Small intestine (tissue), 7 donors: ENCODE results near the gene STAT4. TPM values are rescaled to one million over a fixed set of nuclear protein-coding genes. Genes with fewer than 3 reads are reported as not detected.

Experiments
- DNase-seq, 2 donors: peaks; one replicate each; pipeline versions ENCODE4 v3.0.0 to v3.0.0-alpha.2; 2013
- FAIRE-seq: peaks from 2 replicates; lab custom pipeline; 2012; peaks lifted over from hg19 to GRCh38; lab: Jason Lieb, UNC
- H3K27ac ChIP-seq, 3 donors: one replicate each; pipeline ENCODE4 v1.5.1; 2013; ENCODE audit warnings: low read length in 2 of 3, mild to moderate bottlenecking in 2 of 3, control low read depth in 1 of 3, inconsistent platforms in 1 of 3, low read depth in 1 of 3, moderate library complexity in 1 of 3
- H3K27me3 ChIP-seq, 3 donors: one replicate each; pipeline ENCODE4 v1.6.1; 2013; ENCODE audit warnings: low read length in 3 of 3, inconsistent platforms in 1 of 3; ENCODE audit not compliant: control insufficient read depth in 3 of 3, insufficient read depth in 3 of 3
- H3K36me3 ChIP-seq, 3 donors: one replicate each; pipeline ENCODE4 v1.6.1; 2013; ENCODE audit warnings: low read length in 3 of 3, inconsistent platforms in 1 of 3, low read depth in 1 of 3, mild to moderate bottlenecking in 1 of 3, moderate library complexity in 1 of 3; ENCODE audit not compliant: control insufficient read depth in 3 of 3, insufficient read depth in 2 of 3
- H3K4me1 ChIP-seq, 3 donors: one replicate each; pipeline ENCODE4 v1.6.1; 2013; ENCODE audit warnings: low read length in 2 of 3, inconsistent platforms in 1 of 3, low read depth in 1 of 3, mild to moderate bottlenecking in 1 of 3, moderate library complexity in 1 of 3; ENCODE audit not compliant: control insufficient read depth in 3 of 3, insufficient read depth in 2 of 3
- H3K4me3 ChIP-seq, 3 donors: one replicate each; pipeline ENCODE4 v1.5.1; 2013; ENCODE audit warnings: low read length in 3 of 3, control low read depth in 1 of 3, inconsistent platforms in 1 of 3, low read depth in 1 of 3, mild to moderate bottlenecking in 1 of 3, moderate library complexity in 1 of 3
- H3K9me3 ChIP-seq, 2 donors: one replicate each; pipeline ENCODE4 v1.6.1; 2013; ENCODE audit warnings: low read depth in 1 of 2, low read length in 1 of 2; ENCODE audit not compliant: control insufficient read depth in 2 of 2, insufficient read depth in 1 of 2
- WGBS, 3 donors: extraction: QIAGEN DNeasy Blood & Tissue Kit; methylation state at CpG; one replicate each; pipeline ENCODE4 v1.1.7; 2013; 5-methylcytosine and 5-hydroxymethylcytosine counted together
- polyA plus RNA-seq, 4 donors: library from polyadenylated mRNA; stranded (reverse) in 3 of 4; unstranded in 1 of 4; fragments of 200-250 nt in 3 of 4; fragments of 120-200 nt in 1 of 4; gene quantifications; one replicate each; pipeline versions ENCODE4 v1.2.1 to v1.2.3, GENCODE V29; 2013
- donor health status: healthy with polysubstance abuse.
- donor health status: control.
- donor health status: control.
- donor health status: Bipolar disorder and iron deficiency.
- donor health status: healthy.

The STAT4 gene
- polyA plus RNA-seq, 4 donors: 1.0 to 2.8 (median 1.6) TPM

DNA sequence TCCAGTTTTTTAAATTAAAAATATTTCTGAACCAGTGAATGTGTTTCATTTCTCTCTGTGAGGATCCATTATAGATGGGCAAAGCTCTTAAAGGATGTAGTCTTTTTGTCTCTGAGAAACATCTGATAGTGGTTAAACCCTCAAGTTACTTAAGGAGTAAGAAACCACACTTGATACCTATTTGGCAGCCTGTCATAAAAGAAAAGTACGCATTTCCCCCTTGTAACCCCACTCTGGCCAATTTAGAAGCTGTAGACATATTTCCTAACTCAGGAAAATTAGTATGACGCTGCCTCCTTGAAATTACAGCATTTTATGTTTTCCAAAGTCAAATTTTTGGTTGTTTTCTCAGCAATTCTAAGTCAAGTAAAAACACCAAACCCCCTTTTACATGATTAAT is 2.0 kb downstream of the STAT4 start:
- no peak for FAIRE-seq
- peak in 1 of 2 donors; percentile 57 for DNase-seq
- Histone ChIP-seq H3K36me3 (no peaks in the 10 kb centered on the region), H3K4me3 (no peak overlapping the region), H3K27me3 (no peaks in the 10 kb centered on the region), H3K4me1 (peaks cover 0 to 7% (median 3%) of the 10 kb centered on the region in 3 donors), H3K27ac (no peak overlapping the region), H3K9me3 (no peaks in the 10 kb centered on the region)
- WGBS, 3 donors: 73 to 90% (median 79%) methylated on average over 2 of the region's 2 CpGs

- FAIRE-seq (no peak), DNase-seq (no peak)
- WGBS, 3 donors: 65 to 80% (median 80%) methylated on average over 1 of the region's 1 CpG
Observed at GRCh38 chr2:191148281-191148680, 2.5 kb downstream of the STAT4 start.

GRCh38 chr2:191145769-191146471 is 4.9 kb downstream of the STAT4 start:
- no peaks in the 10 kb centered on the region for H3K36me3 ChIP-seq
- FAIRE-seq (no peak), DNase-seq (no peak)
- H3K4me1 ChIP-seq: peaks cover 0 to 3% (median 2%) of the 10 kb centered on the region in 3 donors
- no peak overlapping the region for H3K4me3 ChIP-seq
- H3K27ac ChIP-seq: no peak overlapping the region
- H3K27me3 ChIP-seq: no peaks in the 10 kb centered on the region
- WGBS, 3 donors: 92 to 94% (median 93%) methylated on average over 4 of the region's 4 CpGs
- H3K9me3 ChIP-seq: no peaks in the 10 kb centered on the region

More at GRCh38 chr2:191148281-191148680, 2.5 kb downstream of the STAT4 start:
- H3K9me3 ChIP-seq: no peaks in the 10 kb centered on the region
- H3K27me3 ChIP-seq: no peaks in the 10 kb centered on the region
- no peak overlapping the region for H3K27ac ChIP-seq
- peaks cover 0 to 7% (median 3%) of the 10 kb centered on the region in 3 donors for H3K4me1 ChIP-seq
- no peak overlapping the region for H3K4me3 ChIP-seq
- no peaks in the 10 kb centered on the region for H3K36me3 ChIP-seq

DNA sequence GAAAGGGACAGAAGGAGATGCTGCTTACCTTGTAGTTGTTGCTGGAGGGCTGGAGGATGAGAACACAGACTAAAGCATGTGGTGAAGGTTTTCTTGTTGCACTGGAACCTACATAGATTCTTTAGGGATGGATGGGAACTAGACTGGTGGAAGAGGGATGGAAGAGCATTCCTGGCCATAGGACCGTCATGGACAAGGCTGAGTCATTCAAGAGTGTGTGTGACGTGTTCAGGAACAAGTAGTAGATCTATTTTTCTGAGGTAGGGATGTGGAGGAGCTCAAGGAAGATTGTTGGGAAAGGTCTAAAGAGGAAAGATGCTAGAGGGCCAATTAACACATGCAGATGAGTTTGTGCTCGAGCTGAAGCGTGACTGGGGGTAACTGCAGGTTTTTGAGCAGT is 6.6 kb downstream of the STAT4 start:
- no peak for DNase-seq
- FAIRE-seq: no peak
- no peak overlapping the region for H3K27ac ChIP-seq
- no peaks in the 10 kb centered on the region for H3K9me3 ChIP-seq
- peaks cover 0 to 2% (median 0%) of the 10 kb centered on the region in 3 donors for H3K4me1 ChIP-seq
- H3K27me3 ChIP-seq: no peaks in the 10 kb centered on the region
- WGBS, 3 donors: 89 to 99% (median 96%) methylated on average over 4 of the region's 4 CpGs
- no peaks in the 10 kb centered on the region for H3K36me3 ChIP-seq
- H3K4me3 ChIP-seq: no peak overlapping the region

DNA sequence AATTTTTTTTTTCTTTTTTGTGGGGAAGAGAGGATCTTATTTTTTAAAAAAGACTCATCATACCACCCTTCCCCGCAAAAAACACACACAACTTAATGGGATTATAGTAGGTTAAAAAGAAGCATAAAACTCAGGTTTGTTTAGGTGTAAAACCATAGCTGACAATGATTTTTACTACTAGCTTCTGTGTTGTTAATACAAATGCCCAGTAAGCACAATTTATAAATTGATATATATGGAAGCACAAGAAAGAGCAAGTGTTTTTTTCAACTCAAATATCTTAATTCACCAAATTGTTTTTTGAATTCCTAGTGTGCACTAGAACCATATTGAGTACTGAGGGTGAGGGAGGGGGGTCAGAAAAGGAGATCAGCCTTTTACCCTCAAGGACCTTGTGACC is 7.0 kb downstream of the STAT4 start:
- no peaks in the 10 kb centered on the region for H3K9me3 ChIP-seq
- no peaks in the 10 kb centered on the region for H3K27me3 ChIP-seq
- no peak for FAIRE-seq
- 96 to 100% (median 100%) methylated on average over 1 of the region's 1 CpG for WGBS, 3 donors
- DNase-seq: no peak
- H3K4me3 ChIP-seq: no peak overlapping the region
- no peak overlapping the region for H3K27ac ChIP-seq
- H3K36me3 ChIP-seq: no peaks in the 10 kb centered on the region
- peaks cover 0 to 2% (median 0%) of the 10 kb centered on the region in 3 donors for H3K4me1 ChIP-seq

- peaks cover 0 to under 1% of the 10 kb centered on the region in 2 donors for H3K9me3 ChIP-seq
- 65 to 75% (median 72%) methylated on average over 2 of the region's 2 CpGs for WGBS, 3 donors
- DNase-seq (no peak), FAIRE-seq (no peak)
- no peak overlapping the region for H3K27ac ChIP-seq
- H3K4me3 ChIP-seq: no peak overlapping the region
- no peaks in the 10 kb centered on the region for H3K36me3 ChIP-seq
- no peaks in the 10 kb centered on the region for H3K27me3 ChIP-seq
- H3K4me1 ChIP-seq: no peaks in the 10 kb centered on the region
Observed at GRCh38 chr2:191128911-191129304, 21.9 kb downstream of the STAT4 start.

DNA sequence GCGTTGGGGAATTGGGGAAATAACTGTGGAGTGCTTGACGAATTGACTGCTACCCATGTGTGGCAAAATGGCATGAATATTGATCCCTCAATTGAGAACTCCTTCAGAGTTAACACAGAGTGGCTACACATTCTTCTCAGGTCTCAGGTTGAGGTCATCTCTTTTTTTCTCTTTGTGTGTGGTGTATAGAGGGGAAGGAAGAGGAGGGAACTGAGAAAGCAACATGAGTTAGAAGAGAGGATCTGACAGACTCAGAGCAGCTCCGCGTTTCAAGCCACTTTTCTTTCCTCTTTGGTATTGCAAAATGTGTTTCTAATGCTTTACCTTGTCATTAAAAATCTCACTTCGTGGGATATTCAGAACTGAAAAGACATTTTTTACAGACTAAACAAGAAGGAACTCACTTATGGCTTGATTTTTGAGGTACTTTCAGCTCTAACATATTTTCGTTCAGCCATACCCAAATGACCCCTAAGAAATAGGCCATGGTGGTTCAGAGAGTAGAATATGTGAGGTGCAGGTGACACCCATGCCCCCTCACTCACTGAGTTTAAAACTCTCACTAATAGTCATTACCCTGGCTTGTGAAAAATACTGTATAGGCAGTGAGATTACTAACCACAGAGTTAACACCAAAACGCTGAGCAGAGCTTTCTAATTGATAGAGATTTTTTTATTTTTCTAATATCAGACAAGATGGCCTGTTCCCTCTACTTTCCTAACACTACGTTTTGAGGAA is 22.5 kb downstream of the STAT4 start:
- no peak overlapping the region for H3K4me3 ChIP-seq
- H3K9me3 ChIP-seq: no peaks in the 10 kb centered on the region
- H3K27ac ChIP-seq: no peak overlapping the region
- no peaks in the 10 kb centered on the region for H3K27me3 ChIP-seq
- H3K4me1 ChIP-seq: no peaks in the 10 kb centered on the region
- 65 to 70% (median 68%) methylated on average over 8 of the region's 8 CpGs for WGBS, 3 donors
- FAIRE-seq: no peak
- no peak for DNase-seq
- no peaks in the 10 kb centered on the region for H3K36me3 ChIP-seq

DNA sequence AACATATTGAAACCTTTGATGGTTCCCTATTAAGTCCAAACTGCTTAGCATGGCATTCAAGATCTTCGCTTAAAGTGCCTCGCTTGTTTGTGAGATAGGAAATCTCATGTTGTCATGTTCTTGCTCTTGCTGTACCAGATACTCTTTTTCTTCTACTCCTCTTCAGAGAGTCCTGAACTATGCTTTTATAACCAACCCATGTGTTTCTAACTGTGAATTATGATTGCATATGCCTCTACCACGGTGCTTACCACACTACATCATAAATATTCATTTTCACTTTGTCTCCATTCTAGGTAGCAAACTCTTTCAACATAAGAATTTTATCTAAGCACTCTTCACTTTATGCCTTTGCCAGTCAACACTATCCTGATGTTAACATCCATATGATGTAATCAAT is 23.6 kb downstream of the STAT4 start:
- H3K4me3 ChIP-seq: no peak overlapping the region
- DNase-seq: no peak
- no peak overlapping the region for H3K27ac ChIP-seq
- no peaks in the 10 kb centered on the region for H3K9me3 ChIP-seq
- H3K36me3 ChIP-seq: no peaks in the 10 kb centered on the region
- no peaks in the 10 kb centered on the region for H3K4me1 ChIP-seq
- FAIRE-seq: no peak
- no peaks in the 10 kb centered on the region for H3K27me3 ChIP-seq
- 83 to 88% (median 85%) methylated on average over 3 of the region's 3 CpGs for WGBS, 3 donors
